HUES64 (cell line): Measurements from ENCODE around the gene HOXD9.
A peak's percentile ranks its signal among the peaks of the same experiment; 100 is the strongest.

Source experiments
- H3K27ac ChIP-seq: 2 replicates; pipeline ENCODE4 v1.7.0; 2013; ENCODE audit warnings: low read depth, low read length, inconsistent platforms
- H3K27me3 ChIP-seq: 2 replicates; pipeline ENCODE4 v1.6.1; 2013; ENCODE audit warnings: mild to moderate bottlenecking, low read length; ENCODE audit not compliant: insufficient read depth
- H3K36me3 ChIP-seq: 2 replicates; pipeline ENCODE4 v1.6.1; 2013; ENCODE audit warnings: mild to moderate bottlenecking, low read length; ENCODE audit not compliant: insufficient read depth
- H3K4me1 ChIP-seq: 2 replicates; pipeline ENCODE4 v1.6.1; 2013; ENCODE audit warnings: mild to moderate bottlenecking, low read length, moderate library complexity; ENCODE audit not compliant: insufficient read depth
- H3K4me3 ChIP-seq: 2 replicates; pipeline ENCODE4 v1.5.1; 2013; ENCODE audit warnings: mild to moderate bottlenecking, low read length, moderate library complexity
- H3K9ac ChIP-seq: 2 replicates; pipeline ENCODE4 v1.6.1; 2013; ENCODE audit warnings: mild to moderate bottlenecking, low read depth, low read length
- H3K9me3 ChIP-seq: 2 replicates; pipeline ENCODE4 v1.6.1; 2013; ENCODE audit warnings: low read depth, low read length; ENCODE audit not compliant: insufficient read depth
- WGBS: fragments of 150-250, 120-280 bp; methylation state at CpG from one replicate; pipeline ENCODE4 v1.1.7; 2013; ENCODE audit warnings: missing lambda C conversion rate; 5-methylcytosine and 5-hydroxymethylcytosine counted together

The HOXD9 gene

GRCh38 chr2:176171351-176172006, 49.0 kb downstream of the HOXD9 start:
- Histone ChIP-seq H3K36me3 (no peaks in the 10 kb centered on the region), H3K27me3 (peaks cover 100% of the 10 kb centered on the region), H3K4me1 (peaks cover 17% of the 10 kb centered on the region), H3K9ac (no peak overlapping the region), H3K27ac (no peak overlapping the region), H3K9me3 (no peaks in the 10 kb centered on the region), H3K4me3 (peak overlapping the region; percentile 34)
- 2% methylated on average over 50 of the region's 51 CpGs for WGBS

DNA sequence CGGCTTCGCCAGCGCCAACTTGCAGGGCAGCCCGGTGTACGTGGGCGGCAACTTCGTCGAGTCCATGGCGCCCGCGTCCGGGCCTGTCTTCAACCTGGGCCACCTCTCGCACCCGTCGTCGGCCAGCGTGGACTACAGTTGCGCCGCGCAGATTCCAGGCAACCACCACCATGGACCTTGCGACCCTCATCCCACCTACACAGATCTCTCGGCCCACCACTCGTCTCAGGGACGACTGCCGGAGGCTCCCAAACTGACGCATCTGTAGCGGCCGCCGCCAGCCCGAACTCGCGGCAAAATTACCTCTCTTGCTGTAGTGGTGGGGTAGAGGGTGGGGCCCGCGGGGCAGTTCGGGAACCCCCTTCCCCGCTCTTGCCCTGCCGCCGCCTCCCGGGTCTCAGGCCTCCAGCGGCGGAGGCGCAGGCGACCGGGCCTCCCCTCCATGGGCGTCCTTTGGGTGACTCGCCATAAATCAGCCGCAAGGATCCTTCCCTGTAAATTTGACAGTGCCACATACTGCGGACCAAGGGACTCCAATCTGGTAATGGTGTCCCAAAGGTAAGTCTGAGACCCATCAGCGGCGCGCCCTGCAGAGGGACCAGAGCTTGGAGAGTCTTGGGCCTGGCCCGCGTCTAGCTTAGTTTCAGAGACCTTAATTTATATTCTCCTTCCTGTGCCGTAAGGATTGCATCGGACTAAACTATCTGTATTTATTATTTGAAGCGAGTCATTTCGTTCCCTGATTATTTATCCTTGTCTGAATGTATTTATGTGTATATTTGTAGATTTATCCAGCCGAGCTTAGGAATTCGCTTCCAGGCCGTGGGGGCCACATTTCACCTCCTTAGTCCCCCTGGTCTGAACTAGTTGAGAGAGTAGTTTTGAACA, 49.7 kb downstream of the HOXD9 start:
- H3K27ac ChIP-seq, result no peak overlapping the region
- no peak overlapping the region for H3K9ac ChIP-seq
- H3K4me3 ChIP-seq, result peak overlapping the region; percentile 34
- H3K4me1 ChIP-seq, result peaks cover 17% of the 10 kb centered on the region
- no peaks in the 10 kb centered on the region for H3K9me3 ChIP-seq
- H3K27me3 ChIP-seq, result peaks cover 100% of the 10 kb centered on the region
- WGBS, result 3% methylated on average over 59 of the region's 60 CpGs
- H3K36me3 ChIP-seq, result no peaks in the 10 kb centered on the region

DNA sequence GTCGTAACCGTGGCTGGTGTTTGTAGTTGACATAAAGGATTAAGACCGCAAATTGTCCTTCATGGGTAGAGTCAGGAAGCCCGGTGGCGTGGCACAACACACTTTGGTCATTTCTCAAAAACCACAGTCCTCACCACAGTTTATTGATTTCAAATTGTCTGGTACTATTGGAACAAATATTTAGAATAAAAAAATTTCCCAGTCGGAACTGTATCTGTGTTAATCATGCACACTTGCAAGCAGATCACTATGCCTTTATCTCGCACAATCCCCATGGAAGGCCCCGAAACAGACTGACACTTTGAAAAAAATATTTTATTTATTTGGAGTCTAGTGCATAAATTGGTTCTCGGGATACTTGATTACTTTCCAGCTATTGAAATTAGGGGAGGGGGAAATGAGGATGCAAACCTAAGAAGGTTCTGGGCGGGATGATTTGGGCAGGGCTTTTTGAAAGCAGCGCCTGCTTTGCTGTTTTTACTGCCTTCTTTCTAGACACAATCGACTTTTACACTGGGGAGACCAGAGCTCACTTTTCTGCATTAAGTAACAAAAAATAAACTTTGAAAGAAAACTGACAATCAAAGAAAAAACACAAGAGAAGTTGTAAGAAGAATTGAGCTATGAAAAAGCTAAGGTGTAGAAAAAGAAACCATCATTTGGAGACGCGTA, 50.5 kb downstream of the HOXD9 start:
- Histone ChIP-seq H3K4me1 (peaks cover 17% of the 10 kb centered on the region), H3K9ac (no peak overlapping the region), H3K9me3 (no peaks in the 10 kb centered on the region), H3K27ac (no peak overlapping the region), H3K4me3 (no peak overlapping the region), H3K36me3 (no peaks in the 10 kb centered on the region), H3K27me3 (peaks cover 100% of the 10 kb centered on the region)
- WGBS, result 8% methylated on average over 9 of the region's 14 CpGs

GRCh38 chr2:176173567-176174381, 51.3 kb downstream of the HOXD9 start:
- H3K4me3 ChIP-seq, result no peak overlapping the region
- no peaks in the 10 kb centered on the region for H3K36me3 ChIP-seq
- peaks cover 19% of the 10 kb centered on the region for H3K4me1 ChIP-seq
- 14% methylated on average over 4 of the region's 7 CpGs for WGBS
- peaks cover 100% of the 10 kb centered on the region for H3K27me3 ChIP-seq
- no peaks in the 10 kb centered on the region for H3K9me3 ChIP-seq
- no peak overlapping the region for H3K27ac ChIP-seq
- no peak overlapping the region for H3K9ac ChIP-seq

GRCh38 chr2:176174382-176174823, 51.9 kb downstream of the HOXD9 start:
- Histone ChIP-seq H3K9ac (no peak overlapping the region), H3K4me3 (0 out of 2 replicates have a peak overlapping the region, but pooled peaks have one; percentile 28), H3K4me1 (peaks cover 21% of the 10 kb centered on the region), H3K36me3 (no peaks in the 10 kb centered on the region), H3K27ac (no peak overlapping the region), H3K27me3 (peaks cover 100% of the 10 kb centered on the region), H3K9me3 (no peaks in the 10 kb centered on the region)
- 4% methylated on average over 14 of the region's 14 CpGs for WGBS
